Raji (cell line): ENCODE data around the gene DYNC2I2.

ENCODE experiments used
- POLR2A ChIP-seq: IDR thresholded peaks from 2 replicates; pipeline ENCODE4 v1.6.1; 2011; ENCODE audit warnings: low read depth, low read length, control low read depth; ENCODE audit not compliant: insufficient read depth

Gene DYNC2I2

DNA sequence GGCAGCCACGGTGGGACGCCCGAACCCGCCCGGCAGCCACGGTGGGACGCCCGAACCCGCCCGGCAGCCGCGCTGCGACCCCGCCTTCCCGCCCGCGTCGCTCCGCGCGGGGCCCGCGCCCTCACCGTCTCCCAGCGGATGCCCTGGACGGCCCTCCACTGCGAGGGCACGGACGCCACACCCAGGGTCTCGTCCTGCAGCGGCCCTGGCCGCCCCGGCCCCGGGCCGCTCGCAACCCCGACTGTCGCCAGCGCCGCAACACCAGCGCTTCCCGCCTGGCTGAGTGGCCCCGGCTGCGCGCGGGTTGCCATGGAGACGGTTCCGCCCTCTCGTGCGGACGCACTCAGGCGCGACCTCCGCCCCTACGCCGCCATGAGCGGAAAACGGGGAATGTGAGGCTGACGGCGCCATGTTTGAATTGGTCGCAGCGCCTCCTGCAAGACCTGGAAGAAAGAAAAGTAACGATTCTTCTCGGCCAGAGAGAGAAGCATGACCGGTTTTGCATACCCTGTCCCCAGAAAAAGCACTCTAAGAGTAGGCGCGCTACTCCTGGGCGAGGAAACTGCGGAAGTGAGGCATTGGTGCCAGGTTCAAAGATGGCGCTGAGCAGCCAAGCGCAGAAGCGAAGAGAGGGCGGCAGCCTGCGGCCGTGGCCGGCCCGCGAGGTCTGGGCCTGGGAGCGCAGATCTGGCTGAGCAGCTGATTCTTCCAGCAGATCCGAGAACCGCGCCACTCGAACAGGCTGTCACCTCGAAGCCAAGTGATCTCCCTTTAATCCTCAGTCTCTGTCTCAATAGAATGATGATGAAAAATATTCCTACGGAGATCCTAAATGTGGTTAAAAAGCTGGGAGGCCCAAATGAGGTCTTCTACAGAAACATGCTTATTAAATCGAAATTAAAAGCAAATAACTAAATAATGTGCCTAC lies at the start of gene DYNC2I2:
Gene DYNC2I2, minus strand, starts transcription at position 432 of the 928 bp plus-strand sequence. Its CDS starts 121 bp downstream, at position 311.
- peak; percentile 63 for TF ChIP-seq POLR2A

DNA sequence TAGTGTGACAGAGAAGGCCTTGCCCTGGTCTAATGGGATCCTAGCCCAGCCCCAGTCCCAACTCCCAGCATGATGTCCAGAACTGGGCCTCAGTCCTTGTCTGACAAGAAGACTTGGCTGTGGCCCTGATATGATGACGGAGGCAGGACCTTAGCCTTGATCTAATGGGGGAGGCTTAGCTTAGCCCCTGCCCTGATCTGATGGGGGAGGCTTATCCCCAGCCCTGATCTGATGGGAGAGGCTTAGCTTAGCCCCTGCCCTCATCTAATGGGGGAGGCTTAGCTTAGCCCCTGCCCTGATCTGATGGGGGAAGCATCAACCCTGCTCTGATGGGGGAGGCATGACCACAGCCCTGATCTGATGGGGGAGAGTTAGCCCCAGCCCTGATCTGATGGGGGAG lies 49.4 kb upstream of the DYNC2I2 start:
- TF ChIP-seq POLR2A = no peak

DNA sequence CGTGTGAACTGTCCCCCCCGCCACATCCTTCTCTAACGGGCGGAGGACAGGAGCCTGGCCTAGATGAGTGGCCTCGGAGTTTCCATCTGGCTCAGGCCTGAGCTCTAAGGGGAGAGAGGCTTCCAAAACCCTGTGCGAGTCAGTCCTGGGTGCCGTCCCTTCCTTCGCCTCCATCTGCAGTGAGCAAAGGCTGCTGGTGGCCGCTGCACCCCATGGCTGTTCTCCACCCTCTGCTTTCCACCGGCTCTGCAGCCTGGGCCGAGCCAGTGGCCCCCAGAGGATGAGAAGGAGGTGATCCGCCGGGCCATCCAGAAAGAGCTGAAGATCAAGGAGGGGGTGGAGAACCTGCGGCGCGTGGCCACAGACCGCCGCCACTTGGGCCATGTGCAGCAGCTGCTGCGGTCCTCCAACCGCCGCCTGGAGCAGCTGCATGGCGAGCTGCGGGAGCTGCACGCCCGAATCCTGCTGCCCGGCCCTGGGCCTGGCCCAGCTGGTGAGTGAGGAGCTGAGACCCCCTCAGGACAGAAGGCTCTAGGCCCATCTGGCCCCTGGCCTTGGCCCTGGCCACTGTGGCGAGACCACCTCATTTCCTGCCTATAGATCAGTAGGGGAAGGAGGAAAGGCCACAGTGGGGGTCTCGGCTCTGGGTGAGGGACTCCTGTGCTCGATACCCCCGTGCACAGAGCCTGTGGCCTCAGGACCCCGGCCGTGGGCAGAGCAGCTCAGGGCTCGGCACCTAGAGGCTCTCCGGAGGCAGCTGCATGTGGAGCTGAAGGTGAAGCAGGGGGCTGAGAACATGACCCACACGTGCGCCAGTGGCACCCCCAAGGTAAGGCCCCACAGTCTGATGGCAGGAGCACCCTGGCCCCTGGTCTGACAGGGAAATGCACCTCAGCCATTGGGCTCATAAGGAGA lies 48.7 kb upstream of the DYNC2I2 start:
- TF ChIP-seq POLR2A = no peak

DNA sequence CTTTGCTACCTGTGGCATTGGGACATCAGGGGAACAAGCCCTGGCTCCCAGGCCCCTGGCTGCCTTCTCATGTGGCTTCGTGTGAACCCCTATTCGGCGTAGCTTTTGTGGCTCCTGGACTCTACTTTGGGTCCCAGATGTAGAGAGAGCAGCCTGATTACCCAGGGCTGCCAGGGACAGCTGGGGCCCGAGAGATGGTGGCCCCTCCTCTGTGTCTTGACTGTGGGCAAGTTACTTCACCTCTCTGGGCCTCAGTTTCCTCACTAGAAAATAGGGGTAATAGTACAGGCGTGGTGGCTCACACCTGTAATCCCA lies 47.7 kb upstream of the DYNC2I2 start:
- TF ChIP-seq POLR2A = no peak

DNA sequence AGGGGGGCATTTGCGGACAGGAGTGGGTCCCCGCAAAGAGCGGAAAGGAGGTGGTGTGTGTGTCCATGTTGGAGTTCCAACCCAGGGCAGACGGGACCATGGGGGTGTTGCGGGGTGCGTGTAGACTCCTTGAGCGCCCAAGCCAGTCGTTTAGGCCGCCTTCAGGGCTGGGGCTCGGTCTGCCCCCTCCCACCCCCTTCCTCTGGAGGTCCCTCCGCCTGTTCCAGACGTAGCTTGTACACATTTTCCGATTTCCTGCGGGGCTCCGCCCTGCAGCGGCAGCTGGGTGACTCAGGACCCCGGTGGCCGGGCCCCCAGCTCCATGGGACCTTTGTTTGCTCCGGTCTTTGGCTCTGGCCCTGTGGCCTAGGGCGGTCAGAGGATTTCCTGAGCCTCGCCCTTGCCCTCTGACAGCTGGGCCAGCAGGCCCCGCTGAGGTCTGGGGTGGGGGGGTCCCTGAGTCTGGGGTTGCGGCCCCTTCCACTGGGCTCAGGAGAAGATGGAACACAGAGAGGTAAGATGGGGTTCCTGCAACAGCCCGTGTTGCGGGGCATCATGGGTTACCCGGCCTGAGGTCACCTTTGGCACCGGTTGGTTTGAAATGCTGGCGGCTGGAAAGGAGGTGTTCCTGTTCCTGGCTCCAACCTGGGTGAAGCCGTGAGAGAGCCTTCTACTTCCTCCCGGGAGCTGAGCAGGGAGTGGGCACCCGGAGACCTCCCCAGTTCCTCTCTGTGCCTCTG lies 47.1 kb upstream of the DYNC2I2 start:
- TF ChIP-seq POLR2A = no peak

DNA sequence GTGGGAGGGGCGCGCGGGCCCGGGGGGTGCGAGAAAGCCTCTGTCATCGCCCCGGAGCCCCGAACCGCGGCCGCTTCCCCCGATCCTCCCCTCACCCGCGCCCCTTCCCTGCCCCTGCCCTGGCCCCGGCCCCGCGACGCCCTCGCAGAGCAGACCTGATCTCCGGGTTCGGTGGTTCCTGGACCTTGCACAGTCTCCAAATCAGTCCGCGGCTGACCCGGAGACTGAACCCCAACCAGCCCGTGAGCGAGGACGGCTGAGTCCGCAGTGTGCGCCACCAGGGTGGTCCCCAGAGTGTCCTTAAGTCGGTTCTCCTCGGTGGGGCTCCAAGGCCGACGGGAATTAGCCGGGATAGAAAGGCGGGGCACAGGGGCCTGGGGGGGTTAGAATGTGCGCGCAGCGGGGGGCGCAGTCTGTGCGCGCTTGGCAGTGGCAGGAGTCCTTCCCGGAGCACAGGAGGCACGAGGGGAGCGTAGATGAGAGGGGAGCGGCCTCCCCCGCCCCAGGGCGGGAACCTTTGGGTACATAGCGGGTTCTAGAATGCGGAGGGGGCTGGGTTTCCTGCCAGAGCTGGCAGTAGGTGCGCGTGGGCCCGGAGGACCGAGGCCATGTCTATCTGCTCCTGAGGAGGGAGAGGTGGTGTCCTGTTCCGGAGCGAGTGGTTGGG lies 46.4 kb upstream of the DYNC2I2 start:
- TF ChIP-seq POLR2A = no peak

DNA sequence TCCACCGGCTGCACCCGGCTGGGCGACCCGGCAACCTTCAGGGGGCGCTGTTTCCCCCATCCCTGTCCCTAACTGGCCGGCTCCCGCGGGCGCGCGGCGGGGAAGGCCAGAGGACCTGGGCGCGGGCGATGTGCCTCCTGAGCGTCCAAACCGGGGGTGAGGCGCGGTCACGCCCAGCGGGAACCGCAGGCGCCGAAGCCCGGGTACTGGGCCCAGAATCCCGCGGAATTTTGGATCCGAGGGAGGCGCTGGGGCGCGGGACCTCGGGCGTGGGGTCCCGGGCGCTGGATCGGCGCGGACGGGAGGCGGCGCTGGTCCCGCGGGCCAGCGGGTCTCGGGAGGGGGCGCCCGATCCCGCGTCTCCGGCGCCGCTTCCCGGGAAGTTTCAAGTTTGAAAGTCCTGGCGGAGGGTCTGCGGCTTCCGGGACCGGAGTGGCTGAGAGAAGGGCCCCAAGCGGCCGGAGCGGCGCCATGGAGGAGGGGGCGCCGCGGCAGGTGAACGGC lies 45.9 kb upstream of the DYNC2I2 start, which contains the start of gene PKN3:
Gene PKN3, plus strand, starts transcription at position 59 of the 504 bp plus-strand sequence. Its CDS starts 413 bp downstream, at position 472.
- peak; percentile 37; the same call in 1 of the 2 replicates for TF ChIP-seq POLR2A

DNA sequence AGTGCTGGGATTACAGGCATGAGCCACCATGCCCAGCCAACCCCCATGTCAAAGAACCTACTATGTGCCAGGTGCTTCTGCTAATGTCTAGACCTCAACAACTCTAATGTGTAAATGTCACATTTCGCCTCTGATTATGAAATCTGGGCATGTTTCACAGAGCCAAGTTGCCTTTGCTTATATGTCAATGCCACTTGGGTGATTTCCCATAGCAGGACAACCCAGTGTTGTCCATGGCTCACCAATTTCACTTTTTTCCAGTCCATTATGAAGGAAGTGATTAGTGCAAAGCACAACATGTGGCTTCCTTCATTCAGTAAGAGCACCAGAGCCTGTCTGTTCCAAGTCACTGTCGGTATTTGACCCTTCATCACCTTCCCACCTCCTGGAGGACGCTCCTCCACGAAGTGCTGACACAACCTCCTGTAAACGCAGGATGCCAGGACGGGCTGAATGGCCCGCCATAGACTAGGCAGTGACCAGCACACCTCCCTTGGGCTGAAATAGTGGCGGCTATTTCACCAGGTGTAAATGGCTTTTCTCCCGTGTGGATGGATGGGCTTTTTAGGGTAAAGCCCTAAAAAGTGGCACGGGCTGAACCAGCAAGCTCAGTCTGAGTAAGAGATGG lies 44.7 kb upstream of the DYNC2I2 start:
- TF ChIP-seq POLR2A = no peak

DNA sequence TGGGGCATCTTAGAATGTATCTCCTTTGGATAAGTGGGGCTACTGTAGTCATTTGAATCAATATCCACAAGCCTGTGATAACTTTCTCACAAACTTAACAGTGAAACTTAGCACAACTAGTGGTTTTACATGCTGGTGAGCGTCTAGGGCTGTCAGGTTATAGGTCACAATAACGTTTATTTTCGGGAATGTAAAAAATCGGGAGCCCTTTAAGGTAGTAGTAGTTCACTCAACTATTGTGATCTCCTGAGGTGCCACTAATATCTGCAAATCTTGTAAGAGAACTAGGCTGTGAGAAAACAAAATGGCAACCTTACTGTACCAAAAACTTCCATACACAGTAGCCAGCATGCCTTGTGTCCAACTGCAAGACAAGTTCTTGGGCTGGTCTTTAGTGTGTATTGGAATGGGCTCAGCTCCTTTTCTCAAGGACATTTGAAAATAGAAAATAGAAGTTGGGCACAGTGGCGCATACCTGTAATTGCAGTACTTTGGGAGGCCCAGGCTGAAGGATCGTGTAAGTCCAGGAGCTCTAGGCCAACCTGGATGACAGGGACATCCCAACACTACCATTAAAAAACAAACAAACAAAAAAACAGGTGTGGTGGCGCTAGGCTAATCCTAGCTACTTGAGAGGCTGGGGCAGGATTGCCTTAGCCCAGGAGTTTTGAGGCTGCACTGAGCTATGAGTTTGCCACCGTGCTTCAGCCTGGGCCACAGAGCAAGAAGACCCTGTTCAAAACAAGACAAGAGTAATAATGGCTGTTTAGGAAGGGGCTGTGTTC lies 40.5 kb upstream of the DYNC2I2 start:
- no peak for TF ChIP-seq POLR2A

DNA sequence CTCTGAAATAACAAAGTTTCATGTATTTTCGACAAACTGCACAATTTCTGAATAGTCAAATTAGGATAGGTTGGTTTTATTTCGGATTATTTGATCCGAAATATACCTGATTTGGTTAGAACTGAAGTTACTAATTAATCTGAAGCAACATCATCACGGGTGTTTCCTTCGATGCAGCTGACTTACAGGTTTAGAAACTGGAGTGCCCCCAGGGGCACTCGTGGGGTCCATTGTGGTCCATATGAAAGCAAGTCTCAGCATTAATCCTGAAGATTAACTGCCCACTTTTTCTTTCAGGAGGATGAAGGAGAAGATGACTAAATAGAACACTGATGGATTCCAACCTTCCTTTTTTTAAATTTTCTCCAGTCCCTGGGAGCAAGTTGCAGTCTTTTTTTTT lies 37.7 kb upstream of the DYNC2I2 start:
- no peak for TF ChIP-seq POLR2A

DNA sequence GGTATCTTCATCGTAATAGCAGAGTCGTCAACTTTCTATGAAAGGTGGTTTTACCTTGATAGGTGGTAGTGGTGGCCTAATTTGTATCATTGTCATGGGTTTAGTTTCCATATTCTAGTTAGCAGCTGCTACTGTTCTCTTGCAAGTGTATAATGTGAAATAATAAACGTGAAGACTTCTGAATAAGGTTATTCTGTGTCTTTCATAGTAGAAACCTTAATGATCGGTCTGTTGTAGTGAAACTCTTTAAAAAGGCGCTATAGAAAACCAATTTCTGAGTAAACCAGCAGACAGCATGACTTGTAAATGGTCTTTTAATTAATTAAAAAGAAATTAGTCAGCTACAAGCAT lies 34.0 kb upstream of the DYNC2I2 start:
- no peak for TF ChIP-seq POLR2A

DNA sequence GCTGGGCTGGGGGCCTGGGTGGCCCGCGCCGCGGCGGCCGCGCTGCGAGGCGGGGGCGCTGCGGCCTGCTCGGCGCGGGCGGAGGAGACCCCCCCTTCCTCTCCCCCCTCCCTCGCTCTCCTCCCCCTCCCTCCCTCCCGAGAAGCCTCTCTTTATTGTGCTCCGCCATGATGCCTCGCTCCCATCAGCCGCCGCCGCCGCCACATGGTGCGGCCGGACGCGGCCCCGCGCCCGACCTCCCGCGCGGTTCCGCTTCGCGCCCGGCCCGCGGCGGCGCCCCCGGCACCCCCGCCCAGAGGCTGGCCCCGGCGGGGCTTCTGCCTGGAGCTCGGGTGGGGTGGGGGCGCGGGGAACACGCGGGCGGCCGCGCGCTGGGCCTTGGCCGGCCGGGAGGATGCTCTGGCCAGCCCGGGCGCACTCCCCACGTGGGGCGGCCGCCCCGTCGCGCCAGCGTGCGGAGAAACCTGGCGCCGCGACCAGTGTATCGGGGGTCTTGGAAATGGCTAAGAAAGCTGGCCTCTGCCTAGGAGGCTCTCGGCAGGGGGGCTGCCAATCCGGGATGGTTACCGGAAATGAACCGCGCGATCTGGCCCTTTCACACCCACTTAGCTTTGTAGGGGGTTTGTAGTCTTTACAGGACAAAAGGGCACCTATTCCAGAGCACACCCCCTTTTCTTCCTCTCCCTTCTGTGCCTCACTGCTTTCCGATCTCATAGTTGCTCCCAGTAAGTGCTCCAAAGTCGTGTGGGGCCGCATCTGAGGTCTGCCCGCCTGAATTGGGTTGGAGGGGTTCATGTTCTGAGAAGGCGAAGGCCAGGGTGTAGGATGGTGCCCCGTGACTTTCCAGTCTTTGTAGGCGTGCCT lies 33.4 kb upstream of the DYNC2I2 start:
- 0 out of 2 replicates have a peak, but pooled peaks have one; percentile 16 for TF ChIP-seq POLR2A
